Esophagus squamous epithelium (tissue), 5 donors: Measurements from ENCODE around the gene ZBED6. TPM values are rescaled to one million over a fixed set of nuclear protein-coding genes. Genes with fewer than 3 reads are reported as not detected.

Experiments used
- DNase-seq: peaks from one replicate; lab custom pipeline; 2025; lab: John Stamatoyannopoulos, UW
- H3K27ac ChIP-seq, 4 donors: fragments of 200-600 bp; sonication (generic); one replicate each; pipeline ENCODE4 v1.5.1; 2016 to 2019; ENCODE audit warnings: mild to moderate bottlenecking in 1 of 4
- H3K27me3 ChIP-seq, 4 donors: fragments of 200-600 bp; sonication (generic); 1 replicate in 3 of 4; 2 replicates in 1 of 4; pipeline versions ENCODE4 v1.5.1 to v1.6.0; 2017 to 2021; ENCODE audit warnings: antibody characterized with exemption in 1 of 4
- H3K36me3 ChIP-seq, 3 donors: fragments of 200-600 bp; sonication (generic); one replicate each; pipeline ENCODE4 v1.5.1; 2016 to 2019
- H3K4me1 ChIP-seq, 3 donors: fragments of 200-600 bp; sonication (generic); one replicate each; pipeline ENCODE4 v1.5.1; 2017 to 2019
- H3K4me3 ChIP-seq, 4 donors: fragments of 200-600 bp; sonication (generic); 1 replicate in 3 of 4; 2 replicates in 1 of 4; pipeline ENCODE4 v1.5.1; 2016 to 2019; ENCODE audit warnings: mild to moderate bottlenecking in 2 of 4, moderate library complexity in 1 of 4
- H3K9me3 ChIP-seq, 3 donors: fragments of 200-600 bp; sonication (generic); one replicate each; pipeline ENCODE4 v1.5.1; 2016 to 2019
- CTCF ChIP-seq, 6 experiments: fragments of 450-650 bp in 4 of 6; fragments of 200-600 bp in 2 of 6; sonication (generic) in 2 of 6; IDR thresholded peaks; one replicate each; pipeline ENCODE4 v1.5.1; 2016 to 2019; ENCODE audit warnings: antibody characterized with exemption in 6 of 6, mild to moderate bottlenecking in 4 of 6, moderate library complexity in 4 of 6
- POLR2A ChIP-seq, 4 donors: fragments of 450-650 bp; IDR thresholded peaks; one replicate each; pipeline ENCODE4 v1.6.1; 2017; ENCODE audit warnings: antibody characterized with exemption in 4 of 4, mild to moderate bottlenecking in 4 of 4, moderate library complexity in 3 of 4
- WGBS, 2 donors: methylation state at CpG; one replicate each; pipeline ENCODE4 v1.1.5; 2018; 5-methylcytosine and 5-hydroxymethylcytosine counted together
- intact Hi-C: fragments of 100-400 bp; cut with DNase I; formaldehyde crosslinking; loops from one replicate; pipeline ENCODE4 v1.15.0; 2022
- total RNA-seq, 4 donors: library from RNA; depleted of rRNA; stranded (reverse); fragments of >200 nt; gene quantifications; one replicate each; pipeline ENCODE4 v1.1.0, GENCODE V29; 2016
- donor health status: DM: yes; HTN: yes; CAD: no.

ZBED6 gene
- total RNA-seq, 4 donors from 2014 or later = 7.2 to 18.7 (median 13.8) TPM

- DNase-seq = no peak
- 55 to 72% methylated on average over 7 of the region's 7 CpGs for WGBS, 2 donors
- H3K4me3 ChIP-seq = no peak overlapping the region
- intact Hi-C loops = no loop called here
- no peaks in the 10 kb centered on the region for H3K9me3 ChIP-seq
- no peaks in the 10 kb centered on the region for H3K36me3 ChIP-seq
- peaks cover 8 to 48% (median 30%) of the 10 kb centered on the region in 3 donors for H3K4me1 ChIP-seq
- TF ChIP-seq CTCF (IDR thresholded peaks at IDR 0.05) (no peak), POLR2A (IDR thresholded peaks at IDR 0.05) (no peak)
- H3K27ac ChIP-seq = peak overlapping the region in 3 of 4 donors; percentile 7 to 32 (median 10)
- no peaks in the 10 kb centered on the region for H3K27me3 ChIP-seq
Observed at GRCh38 chr1:203771901-203772301, 23.5 kb upstream of the ZBED6 start.

- no peaks in the 10 kb centered on the region for H3K27me3 ChIP-seq
- 86 to 91% methylated on average over 1 of the region's 1 CpG for WGBS, 2 donors
- H3K9me3 ChIP-seq = no peaks in the 10 kb centered on the region
- no peak overlapping the region for H3K4me3 ChIP-seq
- TF ChIP-seq CTCF (IDR thresholded peaks at IDR 0.05) = no peak
- TF ChIP-seq POLR2A (IDR thresholded peaks at IDR 0.05) = no peak
- H3K4me1 ChIP-seq = peaks cover 8 to 43% (median 30%) of the 10 kb centered on the region in 3 donors
- intact Hi-C loops = no loop called here
- H3K36me3 ChIP-seq = no peaks in the 10 kb centered on the region
- DNase-seq = no peak
- no peak overlapping the region for H3K27ac ChIP-seq
Observed at GRCh38 chr1:203772836-203773235, 22.6 kb upstream of the ZBED6 start.

GRCh38 chr1:203776636-203777035 is 18.8 kb upstream of the ZBED6 start:
- H3K4me3 ChIP-seq = no peak overlapping the region
- H3K9me3 ChIP-seq = no peaks in the 10 kb centered on the region
- H3K27ac ChIP-seq = no peak overlapping the region
- TF ChIP-seq CTCF (IDR thresholded peaks at IDR 0.05) (peak in 2 of 6 experiments; percentile 8 to 37), POLR2A (IDR thresholded peaks at IDR 0.05) (no peak)
- H3K27me3 ChIP-seq = no peaks in the 10 kb centered on the region
- H3K36me3 ChIP-seq = no peaks in the 10 kb centered on the region
- intact Hi-C loops = no loop called here
- H3K4me1 ChIP-seq = peaks cover 0 to 9% (median 5%) of the 10 kb centered on the region in 3 donors
- WGBS, 2 donors = 58 to 73% methylated on average over 4 of the region's 4 CpGs
- DNase-seq = no peak

GRCh38 chr1:203777596-203777995 is 17.8 kb upstream of the ZBED6 start:
- intact Hi-C loops = no loop called here
- WGBS, 2 donors = 66 to 78% methylated on average over 3 of the region's 3 CpGs
- Histone ChIP-seq H3K9me3 (no peaks in the 10 kb centered on the region), H3K4me3 (no peak overlapping the region), H3K4me1 (no peaks in the 10 kb centered on the region), H3K27ac (no peak overlapping the region), H3K27me3 (no peaks in the 10 kb centered on the region), H3K36me3 (no peaks in the 10 kb centered on the region)
- TF ChIP-seq CTCF (IDR thresholded peaks at IDR 0.05) (no peak), POLR2A (IDR thresholded peaks at IDR 0.05) (no peak)
- no peak for DNase-seq

GRCh38 chr1:203778146-203778545 is 17.3 kb upstream of the ZBED6 start:
- no peaks in the 10 kb centered on the region for H3K36me3 ChIP-seq
- 64 to 85% methylated on average over 3 of the region's 3 CpGs for WGBS, 2 donors
- no peaks in the 10 kb centered on the region for H3K27me3 ChIP-seq
- H3K4me3 ChIP-seq = no peak overlapping the region
- no peak overlapping the region for H3K27ac ChIP-seq
- intact Hi-C loops = no loop called here
- H3K4me1 ChIP-seq = no peaks in the 10 kb centered on the region
- no peak for DNase-seq
- TF ChIP-seq CTCF (IDR thresholded peaks at IDR 0.05) = no peak
- no peak for TF ChIP-seq POLR2A (IDR thresholded peaks at IDR 0.05)
- H3K9me3 ChIP-seq = no peaks in the 10 kb centered on the region
